OCI-LY3 (cell line): ENCODE data around the gene VGLL1.

Experiments used
- H2AFZ ChIP-seq: fragments of 200-600, 300-600 bp; shearing (Covaris generic); 2 replicates; pipeline ENCODE4 v1.6.0; 2014; ENCODE audit warnings: antibody characterized with exemption, low read depth, low read length
- H3K27ac ChIP-seq: fragments of 200-600, 300-600 bp; sonication (generic); 2 replicates; pipeline ENCODE4 v1.5.1; 2014; ENCODE audit warnings: mild to moderate bottlenecking, low read length, moderate library complexity, mixed read lengths
- H3K27me3 ChIP-seq: fragments of 200-600, 300-600 bp; sonication (generic); 2 replicates; pipeline ENCODE4 v1.6.1; 2014; ENCODE audit warnings: low read depth, low read length, mixed read lengths
- H3K36me3 ChIP-seq: fragments of 200-600, 300-600 bp; sonication (generic); replicated peaks from 2 replicates; pipeline ENCODE3; 2014; ENCODE audit warnings: low read depth, low read length, mixed read lengths
- H3K4me1 ChIP-seq: fragments of 300-600, 200-600 bp; sonication (generic); 2 replicates; pipeline ENCODE4 v1.6.1; 2014; ENCODE audit warnings: low read length, mixed read lengths
- H3K4me2 ChIP-seq: fragments of 200-600, 300-600 bp; sonication (generic); 2 replicates; pipeline ENCODE4 v1.6.1; 2014; ENCODE audit warnings: low read length, mixed read lengths
- H3K4me3 ChIP-seq: fragments of 300-600, 200-600 bp; sonication (generic); 2 replicates; pipeline ENCODE4 v1.5.1; 2014; ENCODE audit warnings: antibody characterized with exemption, mild to moderate bottlenecking, low read length, moderate library complexity
- H3K79me2 ChIP-seq: fragments of 300-600, 200-600 bp; shearing (Covaris generic); 2 replicates; pipeline ENCODE4 v1.6.1; 2014; ENCODE audit warnings: mild to moderate bottlenecking, low read length, mixed read lengths
- H3K9ac ChIP-seq: fragments of 300-600, 200-600 bp; shearing (Covaris generic); 2 replicates; pipeline ENCODE4 v1.6.0; 2014; ENCODE audit warnings: mild to moderate bottlenecking, low read length, moderate library complexity
- H3K9me3 ChIP-seq: fragments of 200-600, 300-600 bp; shearing (Covaris generic); 2 replicates; pipeline ENCODE4 v1.6.1; 2014; ENCODE audit warnings: low read length, mixed read lengths; ENCODE audit not compliant: insufficient read depth
- H4K20me1 ChIP-seq: fragments of 200-600, 300-600 bp; sonication (generic); 2 replicates; pipeline ENCODE4 v1.6.1; 2016; ENCODE audit warnings: low read length, mixed read lengths; ENCODE audit not compliant: insufficient read depth
- EZH2phosphoT487 ChIP-seq: fragments of 200-600 bp; shearing (Covaris generic); IDR thresholded peaks from 2 replicates; pipeline ENCODE4 v1.6.1; 2018; ENCODE audit warnings: antibody characterized with exemption, mixed run types, low read depth
- TF ChIP-seq, protein P1 (sequence below): fragments of 200-600, 300-600 bp; sonication (generic); IDR thresholded peaks from 2 replicates; pipeline ENCODE4 v1.5.1; 2014; ENCODE audit warnings: antibody characterized with exemption, low read length, low read depth

The VGLL1 gene

GRCh38 chrX:136597954-136598353 lies 65.9 kb downstream of the VGLL1 start:
- H3K9ac ChIP-seq = no peak overlapping the region
- no peak overlapping the region for H3K4me2 ChIP-seq
- no peaks in the 10 kb centered on the region for H4K20me1 ChIP-seq
- no peak overlapping the region for H3K27ac ChIP-seq
- H3K27me3 ChIP-seq = no peaks in the 10 kb centered on the region
- H3K79me2 ChIP-seq = no peaks in the 10 kb centered on the region
- no peaks in the 10 kb centered on the region for H3K9me3 ChIP-seq
- H3K36me3 ChIP-seq = no peaks in the 10 kb centered on the region
- TF ChIP-seq EZH2phosphoT487 = no peak
- TF ChIP-seq, protein P1, sequence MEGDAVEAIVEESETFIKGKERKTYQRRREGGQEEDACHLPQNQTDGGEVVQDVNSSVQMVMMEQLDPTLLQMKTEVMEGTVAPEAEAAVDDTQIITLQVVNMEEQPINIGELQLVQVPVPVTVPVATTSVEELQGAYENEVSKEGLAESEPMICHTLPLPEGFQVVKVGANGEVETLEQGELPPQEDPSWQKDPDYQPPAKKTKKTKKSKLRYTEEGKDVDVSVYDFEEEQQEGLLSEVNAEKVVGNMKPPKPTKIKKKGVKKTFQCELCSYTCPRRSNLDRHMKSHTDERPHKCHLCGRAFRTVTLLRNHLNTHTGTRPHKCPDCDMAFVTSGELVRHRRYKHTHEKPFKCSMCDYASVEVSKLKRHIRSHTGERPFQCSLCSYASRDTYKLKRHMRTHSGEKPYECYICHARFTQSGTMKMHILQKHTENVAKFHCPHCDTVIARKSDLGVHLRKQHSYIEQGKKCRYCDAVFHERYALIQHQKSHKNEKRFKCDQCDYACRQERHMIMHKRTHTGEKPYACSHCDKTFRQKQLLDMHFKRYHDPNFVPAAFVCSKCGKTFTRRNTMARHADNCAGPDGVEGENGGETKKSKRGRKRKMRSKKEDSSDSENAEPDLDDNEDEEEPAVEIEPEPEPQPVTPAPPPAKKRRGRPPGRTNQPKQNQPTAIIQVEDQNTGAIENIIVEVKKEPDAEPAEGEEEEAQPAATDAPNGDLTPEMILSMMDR = no peak
- H3K4me3 ChIP-seq = no peak overlapping the region
- H2AFZ ChIP-seq = no peak overlapping the region
- H3K4me1 ChIP-seq = no peaks in the 10 kb centered on the region

DNA sequence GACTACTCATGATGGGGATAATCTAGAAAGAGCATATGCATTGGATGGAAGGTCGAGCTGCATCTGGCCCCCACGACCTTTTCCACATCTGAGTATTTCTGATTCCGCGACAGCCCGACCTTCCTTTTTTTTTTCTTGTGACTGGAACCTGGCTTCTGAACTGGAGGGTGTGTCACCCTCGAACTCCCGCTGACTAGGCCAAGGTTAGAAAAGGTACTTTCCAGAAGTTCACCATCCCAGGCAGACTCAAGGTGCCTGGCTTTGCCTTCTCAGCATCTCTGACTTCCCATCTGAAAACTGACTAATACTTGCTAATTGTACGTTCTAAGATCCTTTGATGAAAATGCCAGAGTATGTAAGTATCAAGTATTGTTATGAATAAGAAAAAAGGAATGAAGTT lies 66.6 kb downstream of the VGLL1 start:
- Histone ChIP-seq H3K4me3 (no peak overlapping the region), H3K27ac (no peak overlapping the region), H3K27me3 (no peaks in the 10 kb centered on the region), H3K4me1 (no peaks in the 10 kb centered on the region; the same call in 1 of the 2 replicates), H3K79me2 (no peaks in the 10 kb centered on the region), H3K4me2 (no peak overlapping the region), H2AFZ (no peak overlapping the region), H4K20me1 (no peaks in the 10 kb centered on the region), H3K36me3 (no peaks in the 10 kb centered on the region), H3K9ac (no peak overlapping the region), H3K9me3 (no peaks in the 10 kb centered on the region)
- TF ChIP-seq, protein P1 = no peak
- no peak for TF ChIP-seq EZH2phosphoT487

DNA sequence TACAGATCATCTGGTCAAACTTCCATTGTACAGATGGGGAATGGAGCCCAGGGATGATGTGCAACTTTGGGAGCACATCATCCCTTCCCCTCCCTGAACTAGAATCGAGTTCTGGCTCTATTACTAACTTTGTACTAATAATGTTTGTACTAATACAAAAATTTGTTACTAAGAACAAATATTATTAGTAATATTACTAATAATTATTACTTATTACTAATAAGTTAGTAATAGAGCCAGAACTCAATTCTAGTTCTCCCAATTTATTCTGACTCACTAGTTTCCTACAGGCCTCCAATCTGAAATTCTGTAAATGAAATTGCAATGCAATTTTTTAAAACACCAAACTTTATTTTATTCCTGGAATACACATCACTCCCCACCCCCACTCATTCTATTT lies 68.0 kb downstream of the VGLL1 start:
- Histone ChIP-seq H3K36me3 (no peaks in the 10 kb centered on the region), H2AFZ (no peak overlapping the region), H3K27ac (no peak overlapping the region), H3K4me2 (no peak overlapping the region), H3K9ac (no peak overlapping the region), H3K4me1 (no peaks in the 10 kb centered on the region; the same call in 1 of the 2 replicates), H3K4me3 (no peak overlapping the region), H4K20me1 (no peaks in the 10 kb centered on the region), H3K79me2 (no peaks in the 10 kb centered on the region), H3K9me3 (no peaks in the 10 kb centered on the region), H3K27me3 (no peaks in the 10 kb centered on the region)
- TF ChIP-seq EZH2phosphoT487 = no peak
- TF ChIP-seq, protein P1 = no peak
